Spinal cord (tissue), 10 donors: ENCODE results near the gene PML. TPM values are rescaled to one million over a fixed set of nuclear protein-coding genes. Genes with fewer than 3 reads are reported as not detected.

Source experiments
- DNase-seq, 6 donors: peaks; one replicate each; pipeline versions ENCODE4 v3.0.0 to v3.0.0-alpha.2; 2013 to 2015; ENCODE audit warnings: low spot score in 6 of 6, low read depth in 4 of 6
- H3K27ac ChIP-seq: one replicate; pipeline ENCODE4 v1.5.1; 2013; ENCODE audit warnings: low read depth, low read length, control low read depth
- H3K27me3 ChIP-seq: one replicate; pipeline ENCODE4 v1.6.1; 2013; ENCODE audit warnings: low read length; ENCODE audit not compliant: control insufficient read depth, insufficient read depth
- H3K36me3 ChIP-seq: one replicate; pipeline ENCODE4 v1.6.1; 2013; ENCODE audit warnings: low read length; ENCODE audit not compliant: control insufficient read depth, insufficient read depth
- H3K4me1 ChIP-seq: one replicate; pipeline ENCODE4 v1.6.1; 2013; ENCODE audit warnings: low read length; ENCODE audit not compliant: control insufficient read depth, insufficient read depth
- H3K4me3 ChIP-seq: one replicate; pipeline ENCODE4 v1.5.1; 2013; ENCODE audit warnings: low read depth, low read length, control low read depth
- H3K9me3 ChIP-seq: one replicate; pipeline ENCODE4 v1.6.1; 2013; ENCODE audit warnings: low read length; ENCODE audit not compliant: control insufficient read depth, insufficient read depth
- WGBS: methylation state at CpG from one replicate; pipeline ENCODE4 v1.1.5; 2013; ENCODE audit warnings: missing lambda C conversion rate; ENCODE audit not compliant: insufficient coverage; 5-methylcytosine and 5-hydroxymethylcytosine counted together
- polyA plus RNA-seq, 2 donors: library from polyadenylated mRNA; unstranded; fragments of 120-200 nt; gene quantifications; one replicate each; pipeline ENCODE4 v1.2.1, GENCODE V29; 2013; ENCODE audit not compliant: insufficient read length in 2 of 2
- total RNA-seq, 2 donors: library from RNA; depleted of rRNA in 1 of 2; stranded (reverse); fragments of 120-200 nt in 1 of 2; fragments of >200 nt in 1 of 2; gene quantifications; one replicate each; pipeline versions ENCODE4 v1.2.3 to v1.2.4, GENCODE V29; 2013 to 2014
- donor health status: healthy.

The PML gene
- total and polyA plus RNA-seq, 4 donors = 13.5 to 29.4 (median 20.0) TPM

DNA sequence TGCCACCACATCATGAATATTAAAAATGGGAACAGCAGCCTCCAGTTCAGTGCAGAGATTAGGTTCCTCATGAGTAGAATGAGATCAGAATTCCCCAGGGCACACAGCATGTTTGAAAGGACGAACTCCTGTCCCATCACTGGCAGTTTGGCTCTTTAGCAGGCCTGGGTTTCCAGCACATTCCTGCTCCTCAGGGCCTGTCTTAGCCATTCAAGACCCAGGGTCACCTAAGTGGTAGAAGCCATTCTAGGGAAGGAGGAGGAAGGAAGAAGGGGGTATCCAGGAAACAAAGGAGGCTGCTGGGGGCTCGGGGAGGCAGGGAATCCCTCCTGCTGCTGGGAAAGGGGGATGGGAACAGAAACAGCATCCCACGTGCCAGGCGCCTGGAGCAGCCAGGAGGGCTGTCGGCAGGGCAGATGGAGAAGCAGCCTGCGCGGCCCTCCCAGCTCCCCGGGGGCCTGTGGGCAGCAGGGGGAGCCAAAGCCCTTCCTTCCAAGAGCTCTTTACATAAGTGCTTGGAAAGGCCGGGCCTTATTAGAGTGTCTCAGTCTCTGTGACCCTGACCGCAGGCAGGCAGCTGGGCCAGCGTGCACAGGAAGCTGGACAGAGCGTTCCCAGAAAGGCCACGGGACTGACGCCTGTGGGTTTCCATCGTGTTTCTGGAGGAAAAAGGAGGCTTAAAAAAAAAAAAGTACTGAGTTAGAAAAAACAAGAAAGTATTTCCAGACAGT is 43.5 kb upstream of the PML start:
- H3K4me3 ChIP-seq = no peak overlapping the region
- H3K9me3 ChIP-seq = no peaks in the 10 kb centered on the region
- WGBS = 10% methylated on average over 14 of the region's 15 CpGs
- no peaks in the 10 kb centered on the region for H3K27me3 ChIP-seq
- H3K36me3 ChIP-seq = peaks cover 24% of the 10 kb centered on the region
- peak in 5 of 6 donors; percentile 52 to 96 (median 70) for DNase-seq
- H3K27ac ChIP-seq = peak overlapping the region; percentile 90
- H3K4me1 ChIP-seq = peaks cover 24% of the 10 kb centered on the region

- no peak overlapping the region for H3K4me3 ChIP-seq
- H3K4me1 ChIP-seq = peaks cover 24% of the 10 kb centered on the region
- H3K9me3 ChIP-seq = no peaks in the 10 kb centered on the region
- H3K36me3 ChIP-seq = peaks cover 18% of the 10 kb centered on the region
- H3K27ac ChIP-seq = peak overlapping the region; percentile 90
- H3K27me3 ChIP-seq = no peaks in the 10 kb centered on the region
- DNase-seq = no peak
- WGBS = 50% methylated on average over 3 of the region's 13 CpGs
These were observed 42.9 kb upstream of the PML start for GRCh38 chr15:73951601-73952000.

DNA sequence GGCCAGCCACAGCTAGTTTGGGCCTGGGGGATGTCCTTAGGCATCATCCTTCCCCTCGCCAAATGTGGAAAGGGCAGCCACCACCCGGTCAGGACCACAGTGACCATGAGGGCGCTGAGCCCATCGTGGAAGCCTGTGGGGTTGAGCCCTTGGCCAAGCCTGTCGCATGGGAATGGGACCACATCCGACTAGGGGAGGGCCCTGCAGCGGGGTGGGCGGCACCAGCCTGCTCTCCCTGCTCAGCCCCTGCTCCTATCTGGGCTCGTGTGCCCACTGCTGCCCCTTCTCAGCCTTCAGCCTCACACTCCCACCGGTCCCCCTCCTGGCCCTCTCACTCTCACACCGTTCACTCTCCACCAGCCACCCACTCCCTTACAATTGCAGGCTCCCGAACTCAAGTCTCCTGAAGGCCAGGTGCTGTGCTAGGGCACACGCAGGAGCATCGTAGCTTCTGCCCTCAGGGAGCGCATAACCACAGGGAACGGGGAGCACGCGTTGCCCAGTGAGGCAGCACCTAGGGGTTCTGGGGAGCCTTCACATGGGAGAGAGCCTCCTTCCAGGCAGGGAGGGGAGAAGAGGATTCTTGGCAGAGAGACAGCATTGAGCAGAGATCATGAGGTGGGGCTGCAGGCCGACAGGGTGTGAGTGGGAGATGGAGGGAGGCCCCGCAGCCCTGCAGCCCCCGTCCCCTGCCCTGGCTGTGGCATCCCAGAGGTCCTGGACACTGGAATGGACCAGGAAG is 42.2 kb upstream of the PML start:
- no peak for DNase-seq
- peaks cover 12% of the 10 kb centered on the region for H3K36me3 ChIP-seq
- H3K4me3 ChIP-seq = no peak overlapping the region
- no peaks in the 10 kb centered on the region for H3K9me3 ChIP-seq
- peak overlapping the region; percentile 90 for H3K27ac ChIP-seq
- 82% methylated on average over 21 of the region's 21 CpGs for WGBS
- no peaks in the 10 kb centered on the region for H3K27me3 ChIP-seq
- H3K4me1 ChIP-seq = peaks cover 24% of the 10 kb centered on the region

DNA sequence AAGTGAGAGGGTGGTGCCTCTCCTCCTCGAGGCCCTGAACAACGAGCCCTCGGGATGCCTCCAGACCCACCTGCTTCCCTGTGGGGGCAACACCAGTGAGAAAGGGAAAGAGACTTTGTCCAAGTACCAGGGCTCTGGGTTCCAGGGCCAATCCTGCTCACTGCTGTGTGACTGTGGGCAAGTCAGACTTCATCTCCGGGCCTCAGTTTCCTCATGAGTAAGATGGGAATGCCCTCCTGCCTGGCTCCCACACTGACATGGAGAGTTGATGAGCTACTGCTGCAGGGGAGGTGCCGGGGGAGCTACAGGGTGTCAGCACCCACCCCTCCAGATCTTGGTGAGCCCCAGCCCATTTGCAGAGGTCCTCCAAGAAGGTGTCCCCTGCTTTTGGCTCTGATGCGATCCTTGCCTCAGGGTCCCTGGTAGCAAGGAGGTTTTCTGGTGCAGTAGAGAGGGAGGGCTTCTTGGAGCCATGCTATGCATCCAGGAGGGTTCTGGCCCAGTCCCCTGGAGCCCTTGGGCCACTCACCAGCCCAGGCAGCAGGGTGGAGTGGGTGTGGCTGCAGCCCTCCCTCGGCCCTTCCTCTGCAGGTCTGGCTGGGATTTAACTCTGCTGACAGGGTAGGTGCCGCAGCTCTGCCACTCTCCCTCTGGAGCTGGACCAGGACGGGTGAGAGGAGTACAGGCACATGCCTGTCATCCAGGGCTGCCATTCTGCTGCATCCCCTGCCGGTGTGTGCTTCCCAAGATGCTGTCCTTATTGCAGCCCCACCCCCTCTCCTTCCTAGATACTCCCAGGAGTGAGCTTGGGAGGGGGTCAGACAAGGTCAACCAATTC is 41.4 kb upstream of the PML start:
- Histone ChIP-seq H3K27me3 (no peaks in the 10 kb centered on the region), H3K4me1 (peaks cover 24% of the 10 kb centered on the region), H3K9me3 (no peaks in the 10 kb centered on the region), H3K36me3 (peaks cover 12% of the 10 kb centered on the region), H3K4me3 (no peak overlapping the region), H3K27ac (no peak overlapping the region)
- 87% methylated on average over 10 of the region's 10 CpGs for WGBS
- DNase-seq = no peak

DNA sequence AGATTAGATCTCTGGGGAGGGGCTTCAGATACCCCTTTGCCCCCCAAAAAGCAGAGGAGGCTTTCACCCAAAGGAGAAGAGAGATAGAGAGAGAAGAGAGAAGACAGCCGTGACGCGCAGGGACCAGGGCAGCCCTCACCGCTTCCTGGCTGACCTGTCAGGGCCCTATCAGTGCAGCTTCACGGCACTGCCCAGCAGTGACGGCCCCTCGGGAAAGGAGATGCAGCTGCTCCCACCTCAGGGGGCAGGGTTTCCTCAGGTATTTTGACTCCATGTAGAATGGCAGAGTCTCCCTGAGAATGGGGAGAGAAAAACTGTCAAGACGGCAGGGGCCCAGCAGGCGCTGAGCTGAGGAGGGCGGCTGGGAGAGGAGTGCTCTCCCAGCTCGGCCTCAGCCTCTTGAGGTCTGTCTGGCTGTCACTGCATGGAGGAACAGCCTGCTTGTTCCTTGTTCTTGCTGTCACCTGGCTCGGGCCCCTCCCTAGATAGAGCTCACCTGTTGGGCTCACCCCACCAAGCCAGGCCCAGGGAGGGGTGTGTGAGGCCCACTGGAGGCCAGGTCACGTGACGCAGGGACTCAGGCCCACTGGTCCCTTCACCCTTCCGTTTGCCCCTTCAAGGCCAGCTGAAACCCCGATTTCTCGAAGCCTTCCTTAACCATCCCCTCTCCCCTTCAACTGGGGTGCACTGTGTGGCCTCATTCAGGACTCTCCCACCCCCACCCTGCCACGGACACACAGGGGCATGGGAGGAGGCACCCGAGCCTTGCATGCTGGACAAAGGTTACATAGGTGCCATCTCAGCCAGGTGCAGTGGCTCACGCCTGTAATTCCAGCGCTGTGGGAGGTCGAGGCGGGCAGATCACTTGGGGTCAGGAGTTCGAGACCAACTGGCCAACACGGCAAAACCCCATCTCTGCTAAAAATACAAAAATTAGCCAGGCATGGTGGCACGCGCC is 40.0 kb upstream of the PML start:
- Histone ChIP-seq H3K4me1 (peaks cover 24% of the 10 kb centered on the region), H3K4me3 (no peak overlapping the region), H3K9me3 (no peaks in the 10 kb centered on the region), H3K27ac (no peak overlapping the region), H3K36me3 (peaks cover 12% of the 10 kb centered on the region), H3K27me3 (no peaks in the 10 kb centered on the region)
- 92% methylated on average over 23 of the region's 27 CpGs for WGBS
- DNase-seq = no peak

- WGBS = 94% methylated on average over 4 of the region's 4 CpGs
- Histone ChIP-seq H3K27me3 (no peaks in the 10 kb centered on the region), H3K36me3 (peaks cover 12% of the 10 kb centered on the region), H3K4me1 (peaks cover 24% of the 10 kb centered on the region), H3K4me3 (no peak overlapping the region), H3K27ac (no peak overlapping the region), H3K9me3 (no peaks in the 10 kb centered on the region)
- no peak for DNase-seq
These were observed 39.2 kb upstream of the PML start for GRCh38 chr15:73955326-73955725.

DNA sequence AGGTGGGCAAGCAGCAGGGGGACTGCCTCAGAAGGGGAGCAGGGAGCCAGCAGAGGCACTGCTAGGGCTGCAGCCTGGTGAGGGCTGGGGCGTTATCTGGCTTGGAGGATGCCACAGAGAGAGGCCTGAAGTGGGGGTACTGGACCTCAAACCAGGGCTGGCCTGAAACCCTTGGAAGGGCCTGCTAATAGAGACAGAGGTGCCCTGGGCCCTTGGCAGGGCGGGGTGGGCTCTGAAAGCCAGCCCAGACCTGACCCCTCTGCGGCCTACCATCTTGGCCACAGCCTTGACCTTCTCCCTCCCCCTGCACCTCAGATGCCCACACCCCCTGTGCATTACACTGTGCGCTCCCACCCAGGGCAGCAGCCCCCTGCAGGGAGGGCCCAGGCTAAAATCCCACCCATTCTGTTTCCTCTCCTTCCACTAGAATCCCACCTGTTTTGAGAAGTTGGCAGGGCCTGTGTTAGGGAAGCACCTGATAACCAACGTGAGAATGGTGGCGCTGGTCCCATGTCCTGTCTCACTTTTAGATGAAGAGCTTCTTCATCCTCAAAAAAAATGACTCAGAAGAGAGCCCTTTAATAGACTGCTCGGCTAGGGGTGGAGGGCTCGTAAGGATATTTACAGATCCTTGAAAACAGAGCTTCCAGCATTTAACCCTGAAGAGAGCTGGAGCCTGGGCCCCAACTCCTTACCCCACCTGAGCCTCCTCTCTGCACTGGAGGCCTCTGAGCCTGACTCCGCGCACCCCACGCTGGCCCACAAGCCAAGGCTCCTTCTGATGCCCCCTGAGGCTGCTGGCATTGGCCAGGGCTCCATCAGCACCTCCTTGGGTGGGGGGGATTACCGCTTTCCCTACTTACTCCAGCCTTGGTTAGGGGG is 38.4 kb upstream of the PML start:
- peaks cover 16% of the 10 kb centered on the region for H3K4me1 ChIP-seq
- no peak overlapping the region for H3K4me3 ChIP-seq
- 96% methylated on average over 6 of the region's 12 CpGs for WGBS
- H3K27ac ChIP-seq = no peak overlapping the region
- H3K36me3 ChIP-seq = peaks cover 12% of the 10 kb centered on the region
- H3K27me3 ChIP-seq = no peaks in the 10 kb centered on the region
- no peak for DNase-seq
- H3K9me3 ChIP-seq = no peaks in the 10 kb centered on the region

DNA sequence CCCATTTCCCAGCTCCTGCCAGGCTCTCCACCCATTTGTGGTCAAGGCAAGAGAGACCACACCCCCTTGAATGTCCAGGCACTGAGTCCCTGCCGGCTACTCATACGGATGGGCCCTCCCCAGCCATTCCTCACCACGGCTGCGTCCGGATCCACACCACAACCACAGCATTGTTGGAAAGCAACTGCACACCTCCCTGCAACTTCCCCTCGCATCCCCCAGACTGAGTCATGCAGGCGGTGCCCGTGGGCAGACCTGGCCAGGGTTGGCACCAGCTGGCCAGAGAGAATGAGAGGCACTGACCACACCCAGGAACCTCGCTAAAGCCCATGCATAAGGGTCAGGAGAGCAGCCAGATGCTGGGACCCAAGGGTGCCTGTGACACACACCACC is 37.8 kb upstream of the PML start:
- H3K9me3 ChIP-seq = no peaks in the 10 kb centered on the region
- H3K27me3 ChIP-seq = no peaks in the 10 kb centered on the region
- DNase-seq = no peak
- WGBS = 86% methylated on average over 9 of the region's 9 CpGs
- peaks cover 10% of the 10 kb centered on the region for H3K4me1 ChIP-seq
- peaks cover 11% of the 10 kb centered on the region for H3K36me3 ChIP-seq
- H3K4me3 ChIP-seq = no peak overlapping the region
- no peak overlapping the region for H3K27ac ChIP-seq
